RWPE2 (cell line): ENCODE data around the gene LETM1.

Source experiments
- ATAC-seq: fragments of 200-7000 bp; cut with Tn5 transposase; 3 replicates; pipeline ENCODE4 v1.9.1; 2021; ENCODE audit warnings: low read depth
- DNase-seq: peaks from one replicate; pipeline ENCODE4 v3.0.0-alpha.2; 2020; ENCODE audit warnings: low spot score
- H3K27ac ChIP-seq: fragments of 450-650 bp; 2 replicates; pipeline ENCODE4 v1.5.1; 2017; ENCODE audit warnings: mild to moderate bottlenecking; ENCODE audit not compliant: poor library complexity, severe bottlenecking
- H3K27me3 ChIP-seq: fragments of 250-450 bp; sonication (Bioruptor Pico); 2 replicates; pipeline ENCODE4 v1.5.1; 2021; ENCODE audit warnings: mild to moderate bottlenecking, moderate library complexity; ENCODE audit not compliant: insufficient read depth, poor library complexity, severe bottlenecking
- H3K36me3 ChIP-seq: fragments of 250-450 bp; sonication (Bioruptor Pico); 2 replicates; pipeline ENCODE4 v1.5.1; 2020; ENCODE audit warnings: low read depth, mild to moderate bottlenecking, moderate library complexity
- H3K4me1 ChIP-seq: fragments of 250-450 bp; sonication (Bioruptor Pico); 2 replicates; pipeline ENCODE4 v1.5.1; 2021; ENCODE audit warnings: mild to moderate bottlenecking, moderate library complexity; ENCODE audit not compliant: insufficient read depth, poor library complexity, severe bottlenecking
- H3K4me3 ChIP-seq: fragments of 250-450 bp; sonication (Bioruptor Pico); 2 replicates; pipeline ENCODE4 v1.5.1; 2021; ENCODE audit warnings: mild to moderate bottlenecking, moderate library complexity; ENCODE audit not compliant: severe bottlenecking
- H3K9me3 ChIP-seq: fragments of 250-450 bp; sonication (Bioruptor Pico); 2 replicates; pipeline ENCODE4 v1.5.1; 2021; ENCODE audit warnings: mild to moderate bottlenecking, moderate library complexity; ENCODE audit not compliant: severe bottlenecking
- CTCF ChIP-seq: fragments of 450-650 bp; IDR thresholded peaks from one replicate; pipeline ENCODE4 v1.5.1; 2017; ENCODE audit warnings: mild to moderate bottlenecking, moderate library complexity; ENCODE audit not compliant: poor library complexity, severe bottlenecking

The LETM1 gene

GRCh38 chr4:1856071-1856942, at the start of gene LETM1:
LETM1 (minus strand) TSS chr4:1856156; CDS start chr4:1855950, 206 bp downstream.
- Histone ChIP-seq H3K9me3 (no peaks in the 10 kb centered on the region), H3K27ac (peak within 1 kb of the TSS; percentile 50), H3K36me3 (peaks cover 11% of the 10 kb centered on the region), H3K4me1 (peaks cover 2% of the 10 kb centered on the region), H3K27me3 (no peaks in the 10 kb centered on the region), H3K4me3 (peak within 1 kb of the TSS; percentile 73)
- ATAC-seq (peak; percentile 95), DNase-seq (peak; percentile 98)
- peak; percentile 18 for TF ChIP-seq CTCF

GRCh38 chr4:1904042-1904441, 48.1 kb upstream of the LETM1 start:
- H3K27me3 ChIP-seq = no peaks in the 10 kb centered on the region
- peaks cover 16% of the 10 kb centered on the region for H3K4me1 ChIP-seq
- H3K27ac ChIP-seq = no peak overlapping the region
- H3K9me3 ChIP-seq = no peaks in the 10 kb centered on the region
- H3K36me3 ChIP-seq = peaks cover 84% of the 10 kb centered on the region
- no peak for ATAC-seq
- no peak overlapping the region for H3K4me3 ChIP-seq
- no peak for DNase-seq
- no peak for TF ChIP-seq CTCF

- H3K36me3 ChIP-seq = peaks cover 74% of the 10 kb centered on the region
- H3K4me1 ChIP-seq = peaks cover 6% of the 10 kb centered on the region
- no peaks in the 10 kb centered on the region for H3K27me3 ChIP-seq
- no peak overlapping the region for H3K4me3 ChIP-seq
- no peak for ATAC-seq
- no peak for TF ChIP-seq CTCF
- no peaks in the 10 kb centered on the region for H3K9me3 ChIP-seq
- no peak for DNase-seq
- H3K27ac ChIP-seq = no peak overlapping the region
Observed at GRCh38 chr4:1903035-1903434, 47.1 kb upstream of the LETM1 start.

GRCh38 chr4:1902243-1902642, 46.3 kb upstream of the LETM1 start:
- H3K4me3 ChIP-seq = no peak overlapping the region
- no peaks in the 10 kb centered on the region for H3K9me3 ChIP-seq
- H3K27ac ChIP-seq = no peak overlapping the region
- TF ChIP-seq CTCF = no peak
- H3K27me3 ChIP-seq = no peaks in the 10 kb centered on the region
- ATAC-seq = no peak
- H3K36me3 ChIP-seq = peaks cover 72% of the 10 kb centered on the region
- no peak for DNase-seq
- peaks cover 3% of the 10 kb centered on the region for H3K4me1 ChIP-seq

DNA sequence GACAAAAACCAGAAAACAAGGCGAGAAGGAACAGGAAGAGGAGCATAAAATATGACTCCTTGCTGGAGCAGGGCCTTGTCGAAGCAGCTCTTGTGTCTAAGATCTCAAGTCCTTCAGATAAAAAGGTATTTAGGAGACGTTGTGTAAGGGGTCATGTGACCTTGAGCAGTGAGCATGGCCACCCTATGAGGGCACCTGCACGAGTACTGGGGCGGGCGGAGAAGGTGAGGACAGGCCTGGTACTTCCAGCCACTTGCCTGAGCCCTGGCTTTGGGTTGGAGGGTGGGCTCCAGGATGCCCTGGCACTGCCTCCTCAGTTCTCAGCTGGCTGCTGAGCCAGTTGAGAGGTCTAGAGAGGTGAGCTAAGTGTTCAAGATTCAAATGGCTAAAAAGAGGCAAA, 45.2 kb upstream of the LETM1 start:
- H3K4me3 ChIP-seq = no peak overlapping the region
- ATAC-seq = no peak
- H3K9me3 ChIP-seq = no peaks in the 10 kb centered on the region
- no peak overlapping the region for H3K27ac ChIP-seq
- no peak for TF ChIP-seq CTCF
- peaks cover 65% of the 10 kb centered on the region for H3K36me3 ChIP-seq
- no peak for DNase-seq
- no peaks in the 10 kb centered on the region for H3K4me1 ChIP-seq
- H3K27me3 ChIP-seq = no peaks in the 10 kb centered on the region
